OCI-LY1 (cell line): ENCODE data around the gene IMMT.

Experiments used
- H2AFZ ChIP-seq: fragments of 200-600 bp; sonication (generic), shearing (Covaris generic); 2 replicates; pipeline ENCODE4 v1.6.0; 2014; ENCODE audit warnings: antibody characterized with exemption, mild to moderate bottlenecking, low read length
- H3F3A ChIP-seq: fragments of 200-600 bp; sonication (generic), shearing (Covaris generic); 2 replicates; pipeline ENCODE4 v1.6.0; 2014; ENCODE audit warnings: mild to moderate bottlenecking, antibody characterized with exemption, low read length, moderate library complexity; ENCODE audit not compliant: insufficient read depth
- H3K27ac ChIP-seq: fragments of 200-600 bp; sonication (generic); 2 replicates; pipeline ENCODE4 v1.5.1; 2014; ENCODE audit warnings: low read length, mixed run types, mild to moderate bottlenecking, low read depth; ENCODE audit not compliant: poor library complexity, severe bottlenecking
- H3K27me3 ChIP-seq: fragments of 200-600 bp; sonication (generic); 2 replicates; pipeline ENCODE4 v1.6.0; 2014; ENCODE audit warnings: antibody characterized with exemption, mild to moderate bottlenecking, low read length, moderate library complexity; ENCODE audit not compliant: insufficient read depth
- H3K36me3 ChIP-seq: fragments of 200-600 bp; sonication (generic); 2 replicates; pipeline ENCODE4 v1.6.1; 2014; ENCODE audit warnings: mild to moderate bottlenecking, antibody characterized with exemption, low read length, moderate library complexity, mixed read lengths; ENCODE audit not compliant: insufficient read depth
- H3K4me1 ChIP-seq: fragments of 200-600 bp; sonication (generic); 2 replicates; pipeline ENCODE4 v1.5.1; 2014; ENCODE audit warnings: mild to moderate bottlenecking, low read length, moderate library complexity; ENCODE audit not compliant: insufficient read depth, severe bottlenecking
- H3K4me2 ChIP-seq: fragments of 200-600 bp; sonication (generic), shearing (Covaris generic); 2 replicates; pipeline ENCODE4 v1.6.1; 2014; ENCODE audit warnings: low read length
- H3K4me3 ChIP-seq: fragments of 200-600 bp; sonication (generic); 2 replicates; pipeline ENCODE4 v1.5.1; 2014; ENCODE audit warnings: low read length, low read depth, mild to moderate bottlenecking, mixed read lengths; ENCODE audit not compliant: poor library complexity, severe bottlenecking
- H3K79me2 ChIP-seq: fragments of 200-600 bp; shearing (Covaris generic); 2 replicates; pipeline ENCODE4 v1.6.1; 2016; ENCODE audit warnings: mixed run types, low read length, mixed read lengths; ENCODE audit not compliant: insufficient read depth
- H3K9ac ChIP-seq: fragments of 200-600 bp; sonication (generic), shearing (Covaris generic); 2 replicates; pipeline ENCODE4 v1.6.1; 2014; ENCODE audit warnings: mild to moderate bottlenecking, low read length, mixed read lengths
- H3K9me2 ChIP-seq: fragments of 200-600 bp; sonication (generic), shearing (Covaris generic); 2 replicates; pipeline ENCODE4 v1.6.1; 2014; ENCODE audit warnings: low read depth, mild to moderate bottlenecking, low read length, mixed read lengths
- H3K9me3 ChIP-seq: fragments of 200-600 bp; shearing (Covaris generic); 2 replicates; pipeline ENCODE4 v1.6.1; 2014; ENCODE audit warnings: low read length, mixed read lengths
- H4K20me1 ChIP-seq: fragments of 200-600 bp; sonication (generic), shearing (Covaris generic); 2 replicates; pipeline ENCODE4 v1.6.0; 2016; ENCODE audit warnings: mild to moderate bottlenecking, low read length; ENCODE audit not compliant: insufficient read depth
- EZH2 ChIP-seq: fragments of 200-600 bp; sonication (generic), shearing (Covaris generic); IDR thresholded peaks from 2 replicates; pipeline ENCODE4 v1.8.0; 2017; ENCODE audit warnings: borderline replicate concordance, mixed run types, mild to moderate bottlenecking, antibody characterized with exemption, low read length, moderate library complexity, mixed read lengths
- TF ChIP-seq, protein P1 (sequence below): fragments of 200-600 bp; sonication (generic), shearing (Covaris generic); IDR thresholded peaks from 2 replicates; pipeline ENCODE4 v1.5.1; 2017; ENCODE audit warnings: mild to moderate bottlenecking, antibody characterized with exemption, low read length, moderate library complexity, mixed read lengths

IMMT gene

DNA sequence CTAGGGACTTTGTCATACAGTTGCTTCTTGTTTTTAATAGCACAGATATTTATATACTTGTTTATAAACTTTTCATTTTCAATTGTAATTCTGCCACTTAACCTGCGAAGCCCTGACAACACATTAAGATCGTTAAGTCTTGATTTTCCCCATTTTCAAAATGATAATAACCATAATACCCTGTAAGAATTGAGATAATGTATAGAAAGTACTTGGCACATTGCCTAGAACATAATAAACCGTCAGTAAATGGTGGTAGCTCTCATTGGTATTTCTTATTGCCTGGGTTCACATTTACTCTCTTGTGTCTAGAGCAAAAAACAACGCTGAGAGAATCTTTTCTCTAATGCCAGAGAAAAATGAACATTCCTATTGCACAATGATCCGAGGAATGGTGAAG is 70.6 kb downstream of the IMMT start:
- no peaks in the 10 kb centered on the region for H3F3A ChIP-seq
- no peaks in the 10 kb centered on the region for H3K4me1 ChIP-seq
- H3K4me3 ChIP-seq = no peak overlapping the region
- TF ChIP-seq, protein P1, sequence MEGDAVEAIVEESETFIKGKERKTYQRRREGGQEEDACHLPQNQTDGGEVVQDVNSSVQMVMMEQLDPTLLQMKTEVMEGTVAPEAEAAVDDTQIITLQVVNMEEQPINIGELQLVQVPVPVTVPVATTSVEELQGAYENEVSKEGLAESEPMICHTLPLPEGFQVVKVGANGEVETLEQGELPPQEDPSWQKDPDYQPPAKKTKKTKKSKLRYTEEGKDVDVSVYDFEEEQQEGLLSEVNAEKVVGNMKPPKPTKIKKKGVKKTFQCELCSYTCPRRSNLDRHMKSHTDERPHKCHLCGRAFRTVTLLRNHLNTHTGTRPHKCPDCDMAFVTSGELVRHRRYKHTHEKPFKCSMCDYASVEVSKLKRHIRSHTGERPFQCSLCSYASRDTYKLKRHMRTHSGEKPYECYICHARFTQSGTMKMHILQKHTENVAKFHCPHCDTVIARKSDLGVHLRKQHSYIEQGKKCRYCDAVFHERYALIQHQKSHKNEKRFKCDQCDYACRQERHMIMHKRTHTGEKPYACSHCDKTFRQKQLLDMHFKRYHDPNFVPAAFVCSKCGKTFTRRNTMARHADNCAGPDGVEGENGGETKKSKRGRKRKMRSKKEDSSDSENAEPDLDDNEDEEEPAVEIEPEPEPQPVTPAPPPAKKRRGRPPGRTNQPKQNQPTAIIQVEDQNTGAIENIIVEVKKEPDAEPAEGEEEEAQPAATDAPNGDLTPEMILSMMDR = no peak
- no peak for TF ChIP-seq EZH2
- H3K9me2 ChIP-seq = no peaks in the 10 kb centered on the region
- no peaks in the 10 kb centered on the region for H3K79me2 ChIP-seq
- peaks cover 100% of the 10 kb centered on the region for H3K36me3 ChIP-seq
- H2AFZ ChIP-seq = no peak overlapping the region
- no peak overlapping the region for H3K4me2 ChIP-seq
- H4K20me1 ChIP-seq = no peaks in the 10 kb centered on the region
- H3K9me3 ChIP-seq = no peaks in the 10 kb centered on the region
- H3K9ac ChIP-seq = no peak overlapping the region
- no peak overlapping the region for H3K27ac ChIP-seq
- no peaks in the 10 kb centered on the region for H3K27me3 ChIP-seq

DNA sequence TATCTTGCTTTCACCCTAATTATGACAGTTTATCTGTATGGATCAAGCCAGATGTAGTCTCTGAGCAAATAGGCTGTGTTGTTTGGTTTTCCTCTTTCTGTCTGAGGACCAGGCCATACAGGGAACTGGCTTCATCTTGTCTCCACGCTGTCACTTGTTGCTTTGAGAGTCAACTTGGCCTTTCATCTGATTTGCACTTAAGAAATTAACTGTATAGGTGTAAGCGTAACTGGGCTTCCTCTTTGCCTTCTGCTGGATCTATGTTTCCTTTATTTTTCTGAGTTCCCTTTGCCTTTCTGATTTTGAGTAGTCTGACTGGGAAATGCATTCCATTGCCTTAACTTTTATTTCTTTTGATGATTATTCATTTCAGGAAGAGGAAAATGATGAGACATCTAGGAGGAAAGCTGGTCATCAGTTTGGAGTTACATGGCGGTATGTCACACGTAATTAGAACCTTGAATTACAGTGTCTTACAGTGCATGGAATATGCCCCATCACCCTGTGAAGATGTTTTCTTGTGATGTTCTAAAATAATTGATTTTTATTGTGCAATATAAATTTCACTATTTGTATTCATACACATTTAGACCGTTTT is 71.8 kb downstream of the IMMT start:
- Histone ChIP-seq H3K27me3 (no peaks in the 10 kb centered on the region), H3K36me3 (peaks cover 100% of the 10 kb centered on the region), H4K20me1 (no peaks in the 10 kb centered on the region)

DNA sequence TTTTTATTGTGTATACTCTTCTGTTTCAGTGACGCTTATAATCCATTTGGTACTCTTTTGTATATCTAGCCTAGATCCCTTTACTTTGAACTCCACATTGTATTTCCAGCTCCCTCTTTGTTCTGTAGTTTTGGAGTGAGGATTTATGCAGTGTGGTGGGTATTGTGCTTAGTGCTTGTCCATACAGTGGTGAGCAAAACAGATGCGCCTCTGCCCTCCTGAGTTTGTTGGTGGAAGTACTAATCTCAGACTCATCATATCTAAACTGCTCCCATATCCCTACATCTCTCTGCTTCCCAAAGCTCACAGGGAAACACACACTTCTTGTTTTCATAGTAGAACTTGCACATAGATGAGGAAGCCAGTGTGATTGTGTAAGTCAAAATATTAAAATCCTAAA is 77.1 kb downstream of the IMMT start:
- Histone ChIP-seq H3K4me3 (no peak overlapping the region), H3F3A (no peaks in the 10 kb centered on the region), H3K4me1 (no peaks in the 10 kb centered on the region), H3K27ac (no peak overlapping the region), H3K79me2 (0 out of 2 replicates have a peak, but pooled peaks cover 3% of the 10 kb centered on the region), H4K20me1 (no peaks in the 10 kb centered on the region; the same call in 1 of the 2 replicates), H3K27me3 (no peaks in the 10 kb centered on the region), H3K4me2 (no peak overlapping the region), H3K9ac (no peak overlapping the region), H3K9me3 (no peaks in the 10 kb centered on the region), H3K36me3 (peaks cover 100% of the 10 kb centered on the region), H2AFZ (no peak overlapping the region), H3K9me2 (no peaks in the 10 kb centered on the region)
- TF ChIP-seq EZH2 = no peak
- TF ChIP-seq, protein P1 = no peak

More for the DNA sequence above, 71.8 kb downstream of the IMMT start:
- no peaks in the 10 kb centered on the region for H3K4me1 ChIP-seq
- no peak overlapping the region for H3K4me3 ChIP-seq
- no peaks in the 10 kb centered on the region for H3K9me3 ChIP-seq
- no peak overlapping the region for H3K9ac ChIP-seq
- no peaks in the 10 kb centered on the region for H3K9me2 ChIP-seq
- H3K27ac ChIP-seq = no peak overlapping the region
- TF ChIP-seq, protein P1 = no peak
- H2AFZ ChIP-seq = no peak overlapping the region
- no peaks in the 10 kb centered on the region for H3K79me2 ChIP-seq
- H3F3A ChIP-seq = no peaks in the 10 kb centered on the region
- H3K4me2 ChIP-seq = no peak overlapping the region
